HG02973 (cell line): ENCODE data around the gene DNM1.
"Not testable (repeated sequence)": the region's sequence is repeated elsewhere in the genome, so short reads cannot be mapped to it uniquely, and the experiment has no call there.

ENCODE experiments used
- ATAC-seq: cut with Tn5 transposase; IDR thresholded peaks from one replicate; pipeline ENCODE4 v1.9.1; 2021; ENCODE audit warnings: moderate library complexity; ENCODE audit not compliant: unreplicated experiment

The DNM1 gene

GRCh38 chr9:128175726-128176125 is 27.5 kb upstream of the DNM1 start:
- no peak for ATAC-seq

- no peak for ATAC-seq
Observed at GRCh38 chr9:128178806-128179431, 24.3 kb upstream of the DNM1 start.

DNA sequence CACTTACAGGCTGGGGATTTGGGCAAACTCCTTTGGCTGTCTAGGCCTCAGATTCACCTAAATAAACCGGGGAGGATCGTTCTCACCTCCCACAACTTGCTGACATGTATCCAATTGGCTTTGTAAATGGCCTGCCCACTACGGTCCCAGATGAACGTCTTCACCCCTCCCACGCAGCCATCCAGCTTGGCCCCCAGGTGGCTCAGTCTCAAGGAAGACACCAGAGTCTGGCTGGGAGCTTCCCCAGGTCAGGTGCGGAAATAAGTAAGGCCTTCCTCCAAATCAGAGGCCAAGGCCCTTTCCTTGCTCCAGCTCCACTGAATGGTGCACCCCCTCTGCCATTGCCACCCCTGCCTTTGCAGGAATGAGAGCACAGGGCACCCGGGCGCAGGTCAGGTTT is 23.2 kb upstream of the DNM1 start:
- no peak for ATAC-seq

- ATAC-seq, result no peak
Observed at GRCh38 chr9:128180447-128180846, 22.7 kb upstream of the DNM1 start.

DNA sequence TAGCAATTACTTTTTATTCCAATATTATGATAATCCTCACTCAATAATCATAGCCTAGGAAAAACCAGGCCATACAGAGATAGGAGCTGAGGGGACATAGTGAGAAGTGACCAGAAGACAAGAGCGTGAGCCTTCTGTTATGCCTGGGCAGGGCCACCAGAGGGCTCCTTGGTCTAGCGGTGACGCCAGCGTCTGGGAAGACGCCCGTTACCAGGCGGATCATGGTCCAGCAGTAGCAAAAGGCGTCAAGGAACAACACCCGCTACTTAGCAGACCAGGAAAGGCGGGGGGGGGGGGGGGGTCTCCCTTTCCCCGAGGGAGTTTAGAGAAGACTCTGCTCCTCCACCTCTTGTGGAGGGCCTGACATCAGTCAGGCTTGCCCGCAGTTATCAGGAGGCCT is 21.7 kb upstream of the DNM1 start:
- not testable (repeated sequence) for ATAC-seq

GRCh38 chr9:128182893-128183588 is 20.1 kb upstream of the DNM1 start:
- no peak for ATAC-seq

- ATAC-seq, result no peak
Observed at GRCh38 chr9:128185979-128186965, 16.9 kb upstream of the DNM1 start.

DNA sequence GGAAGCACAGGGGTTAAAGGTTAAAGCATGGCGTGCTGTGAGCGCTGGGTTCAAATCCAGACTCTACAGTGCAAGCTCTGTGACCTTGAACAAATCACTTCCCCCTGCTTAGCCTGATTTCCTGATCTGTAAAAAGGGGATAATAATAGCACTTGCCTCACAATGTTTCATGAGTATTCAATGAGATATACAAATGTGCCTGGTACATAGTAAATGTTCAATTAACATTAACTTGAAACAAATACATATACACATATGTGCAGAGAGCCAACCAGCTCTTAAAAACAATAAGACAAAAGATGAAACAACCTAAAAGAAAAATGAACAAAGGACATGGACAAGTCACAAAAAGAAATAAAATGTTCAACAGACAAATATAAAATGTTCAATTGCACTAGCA is 15.8 kb upstream of the DNM1 start:
- ATAC-seq, result no peak

DNA sequence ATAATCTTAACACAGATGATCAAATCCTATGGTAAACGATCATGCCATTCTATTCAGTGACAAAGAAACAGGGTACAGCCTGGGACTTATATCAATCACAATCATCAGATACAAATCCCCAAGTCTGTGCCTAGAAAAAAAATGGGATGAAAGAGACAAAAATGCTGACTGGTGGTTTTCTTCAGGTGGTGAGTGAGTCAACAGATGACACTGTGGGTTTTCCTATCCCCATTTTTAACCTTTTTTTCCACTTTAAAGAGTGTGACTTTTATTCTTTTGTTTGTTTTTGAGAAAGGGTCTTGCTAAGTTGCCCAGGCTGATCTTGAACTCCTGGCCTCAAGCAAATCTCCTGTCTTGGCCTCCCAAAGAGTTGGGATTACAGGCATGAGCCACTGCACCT is 15.0 kb upstream of the DNM1 start:
- no peak for ATAC-seq

DNA sequence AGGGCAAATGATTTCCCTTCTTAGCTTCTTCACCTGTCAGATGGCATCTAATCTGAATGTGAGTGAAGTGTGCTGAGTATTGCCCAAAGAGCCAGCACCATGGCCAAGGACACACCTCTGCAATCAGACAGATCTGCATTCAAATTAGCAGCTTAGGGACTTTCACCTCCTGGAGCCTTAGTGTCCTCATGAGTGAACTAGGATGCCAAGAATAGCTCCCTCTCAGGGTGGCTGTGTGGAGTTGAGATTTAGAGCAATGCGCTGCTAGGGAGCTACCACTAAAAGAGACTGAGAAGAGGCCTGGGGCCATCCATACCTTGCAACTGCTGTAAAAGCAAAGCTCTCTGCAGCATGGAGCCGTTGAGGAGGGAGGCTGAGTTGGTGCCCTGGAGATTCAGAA is 13.2 kb upstream of the DNM1 start:
- ATAC-seq, result no peak

DNA sequence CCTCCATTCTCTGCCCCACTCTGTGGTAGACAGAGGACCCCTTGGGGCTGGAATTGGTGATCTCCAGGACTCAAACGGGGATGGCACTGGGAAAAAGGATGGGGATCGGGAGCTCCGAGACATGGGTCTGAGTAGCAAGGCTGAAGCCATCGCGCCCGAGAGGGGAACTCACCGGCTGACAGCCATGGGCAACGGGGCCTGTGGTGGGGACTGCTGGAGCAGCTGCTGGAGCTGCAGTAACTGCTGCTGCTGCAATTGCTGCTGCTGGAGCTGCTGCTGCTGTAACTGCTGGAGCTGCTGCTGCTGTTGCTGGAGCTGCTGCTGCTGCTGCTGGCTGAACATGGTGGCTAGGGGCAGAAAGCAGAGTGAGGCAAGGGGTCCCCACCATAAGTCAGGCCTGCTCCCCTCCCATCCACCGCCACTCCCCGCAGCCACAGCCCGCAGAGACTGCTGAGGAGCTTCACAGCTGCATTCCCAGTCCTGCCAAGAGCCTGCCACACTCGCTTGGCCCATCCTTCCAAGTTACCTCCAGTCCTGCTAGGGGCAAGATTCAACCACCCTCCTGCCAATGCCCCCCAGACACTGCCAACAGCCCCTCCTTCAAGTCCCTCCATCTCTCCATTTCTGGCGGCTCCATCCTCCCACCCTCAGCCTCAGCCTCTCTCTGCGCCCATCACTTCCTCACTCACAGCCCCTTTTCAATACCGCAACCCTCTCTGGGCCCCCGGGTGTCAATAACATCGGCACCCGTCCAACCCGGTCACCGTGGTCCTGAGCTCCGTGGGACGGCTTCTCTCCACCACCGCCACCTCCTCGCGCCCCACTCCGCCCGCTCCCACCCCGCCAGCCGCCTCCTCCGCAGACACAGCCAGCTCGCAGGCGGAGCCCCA is 12.4 kb upstream of the DNM1 start:
- peak; percentile 4 for ATAC-seq

- peak; percentile 76 for ATAC-seq
Observed at GRCh38 chr9:128191406-128192046, 11.7 kb upstream of the DNM1 start, which contains the start of gene CIZ1. CIZ1 (minus strand) TSS chr9:128191572; CDS start chr9:128190857, 715 bp downstream.

DNA sequence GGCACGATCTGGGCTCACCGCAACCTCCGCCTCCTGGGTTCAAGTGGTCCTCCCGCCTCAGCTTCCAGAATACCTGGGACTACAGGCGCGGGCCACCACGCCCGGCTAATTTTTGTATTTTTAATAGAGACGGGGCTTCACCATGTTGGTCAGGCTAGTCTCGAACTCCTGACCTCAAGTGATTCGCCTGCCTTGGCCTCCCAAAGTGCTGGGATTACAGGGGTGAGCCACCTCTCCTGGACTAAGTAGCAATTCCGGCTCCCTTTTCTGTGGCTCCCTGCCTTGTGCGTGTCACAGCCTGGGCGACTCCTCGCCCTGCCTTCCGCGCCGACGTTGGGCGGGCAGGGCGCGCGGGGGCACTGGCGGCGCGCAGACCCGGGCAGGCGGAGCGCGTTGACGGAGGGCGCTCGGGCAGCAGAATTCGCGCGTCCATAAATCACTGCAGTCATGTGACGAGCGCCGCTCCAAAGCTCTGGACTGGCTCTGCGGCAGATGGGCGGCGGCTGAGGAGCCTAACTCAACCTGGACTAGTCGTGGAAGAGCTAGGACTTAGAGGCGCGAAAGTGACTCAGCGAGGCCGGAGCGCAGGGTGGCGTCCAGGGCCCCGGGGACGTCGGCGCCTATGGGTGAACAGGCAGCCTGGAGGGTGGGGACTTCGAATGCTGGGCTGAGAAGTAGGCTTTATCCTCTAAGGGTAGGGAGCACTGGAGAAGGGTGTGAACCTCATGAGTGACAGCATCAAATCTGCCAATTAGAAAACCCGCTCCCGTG is 10.4 kb upstream of the DNM1 start:
- ATAC-seq, result no peak

GRCh38 chr9:128193469-128194096 is 9.6 kb upstream of the DNM1 start:
- ATAC-seq, result no peak

GRCh38 chr9:128201441-128202369 is 1.5 kb upstream of the DNM1 start:
- ATAC-seq, result no peak

DNA sequence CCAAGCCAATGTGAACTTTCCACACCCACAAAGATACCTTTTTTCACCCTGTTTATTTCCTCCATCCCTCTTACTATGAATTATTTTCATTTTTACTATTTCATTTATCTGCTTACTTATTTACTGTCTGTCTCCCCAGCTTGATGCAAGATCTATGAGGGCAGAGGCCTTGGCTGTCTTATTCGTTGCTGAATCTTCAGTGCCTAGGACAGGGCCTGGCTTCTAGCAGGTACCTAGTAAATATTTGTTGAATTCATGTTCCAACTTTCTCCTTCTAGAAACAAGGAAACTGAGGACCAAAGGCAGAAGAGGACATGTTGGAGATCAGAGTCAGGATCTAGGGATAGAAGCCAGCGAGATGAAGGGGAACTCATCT is 543 bp upstream of the DNM1 start:
- no peak for ATAC-seq

- no peak for ATAC-seq
Observed at GRCh38 chr9:128203707-128204551, 750 bp downstream of the DNM1 start.
